ENCODE measurements around the gene SLC26A1.
A peak's percentile ranks its signal among the peaks of the same experiment; 100 is the strongest.

Gene SLC26A1

GRCh38 chr4:1017211-1017610 lies 24.0 kb upstream of the SLC26A1 start:
- H3K27ac ChIP-seq, result peak overlapping the region; percentile 72
- no peak for TF ChIP-seq CTCF (conservative IDR thresholded peaks at IDR 0.05)

GRCh38 chr4:1015746-1016145 lies 22.5 kb upstream of the SLC26A1 start:
- no peak for TF ChIP-seq CTCF (conservative IDR thresholded peaks at IDR 0.05)
- peak overlapping the region; percentile 72 for H3K27ac ChIP-seq

GRCh38 chr4:1015179-1015578 lies 22.0 kb upstream of the SLC26A1 start:
- TF ChIP-seq CTCF (conservative IDR thresholded peaks at IDR 0.05), result no peak
- H3K27ac ChIP-seq, result peak overlapping the region; percentile 72

- H3K27ac ChIP-seq, result peak overlapping the region; percentile 72
- no peak for TF ChIP-seq CTCF (conservative IDR thresholded peaks at IDR 0.05)
Measured at GRCh38 chr4:1014291-1015167, 21.3 kb upstream of the SLC26A1 start.

- peak overlapping the region; percentile 72 for H3K27ac ChIP-seq
Measured at GRCh38 chr4:1013225-1014073, 20.2 kb upstream of the SLC26A1 start.

GRCh38 chr4:1012034-1012739 lies 19.0 kb upstream of the SLC26A1 start:
- TF ChIP-seq CTCF (conservative IDR thresholded peaks at IDR 0.05), result no peak
- peak overlapping the region; percentile 72 for H3K27ac ChIP-seq

More at GRCh38 chr4:1013225-1014073, 20.2 kb upstream of the SLC26A1 start:
- TF ChIP-seq CTCF (conservative IDR thresholded peaks at IDR 0.05), result no peak

- peak overlapping the region; percentile 72 for H3K27ac ChIP-seq
- TF ChIP-seq CTCF (conservative IDR thresholded peaks at IDR 0.05), result no peak
Measured at GRCh38 chr4:1011666-1012033, 18.4 kb upstream of the SLC26A1 start.

All from VCaP (cell line).